Smooth muscle cell (in vitro differentiated cells): ENCODE results near the gene USP17L27. TPM values are rescaled to one million over a fixed set of nuclear protein-coding genes. Genes with fewer than 3 reads are reported as not detected.
"Not testable (repeated sequence)": the region's sequence is repeated elsewhere in the genome, so short reads cannot be mapped to it uniquely, and the experiment has no call there.

ENCODE experiments used
- DNase-seq: peaks from one replicate; lab custom pipeline; 2025; ENCODE audit not compliant: unreplicated experiment; lab: John Stamatoyannopoulos, UW
- H2AFZ ChIP-seq: fragments of 200-600 bp; sonication (generic); 2 replicates; pipeline ENCODE4 v1.6.0; 2016; ENCODE audit warnings: antibody characterized with exemption, low read depth, mild to moderate bottlenecking
- H3F3A ChIP-seq: fragments of 200-600 bp; sonication (generic); 2 replicates; pipeline ENCODE4 v1.6.0; 2017; ENCODE audit warnings: antibody characterized with exemption, low read depth
- H3K27ac ChIP-seq: fragments of 200-600 bp; sonication (generic); 2 replicates; pipeline ENCODE4 v1.5.1; 2016; ENCODE audit warnings: low read depth, mild to moderate bottlenecking
- H3K27me3 ChIP-seq: fragments of 200-600 bp; sonication (generic); 2 replicates; pipeline ENCODE4 v1.6.1; 2016; ENCODE audit warnings: low read depth, mild to moderate bottlenecking
- H3K36me3 ChIP-seq: fragments of 200-600 bp; sonication (generic); 2 replicates; pipeline ENCODE4 v1.5.1; 2016; ENCODE audit warnings: low read depth
- H3K4me1 ChIP-seq: fragments of 200-600 bp; sonication (generic); 2 replicates; pipeline ENCODE4 v1.5.1; 2016; ENCODE audit warnings: low read depth
- H3K4me2 ChIP-seq: fragments of 200-600 bp; sonication (generic); 2 replicates; pipeline ENCODE4 v1.6.0; 2016; ENCODE audit warnings: mild to moderate bottlenecking
- H3K4me3 ChIP-seq: fragments of 200-600 bp; sonication (generic); 2 replicates; pipeline ENCODE4 v1.5.1; 2016; ENCODE audit warnings: mild to moderate bottlenecking
- H3K79me2 ChIP-seq: fragments of 200-600 bp; sonication (generic); 2 replicates; pipeline ENCODE4 v1.6.0; 2016; ENCODE audit warnings: low read depth, mild to moderate bottlenecking
- H3K9ac ChIP-seq: fragments of 200-600 bp; sonication (generic); 2 replicates; pipeline ENCODE4 v1.6.0; 2016; ENCODE audit warnings: low read depth
- H3K9me3 ChIP-seq: fragments of 200-600 bp; sonication (generic); replicated peaks from 2 replicates; pipeline ENCODE4 v1.5.1; 2016; ENCODE audit warnings: low read depth
- H4K20me1 ChIP-seq: fragments of 200-600 bp; sonication (generic); 2 replicates; pipeline ENCODE4 v1.6.0; 2016; ENCODE audit warnings: low read depth
- WGBS: methylation state at CpG from one replicate; pipeline ENCODE4 v1.1.7; 2016; ENCODE audit warnings: low lambda C conversion rate; 5-methylcytosine and 5-hydroxymethylcytosine counted together
- polyA plus RNA-seq: library from polyadenylated mRNA; unstranded; fragments of >200 nt; fragmentation: Nextera tagmentation; extraction: Ambion mirVana; gene quantifications from 2 replicates; pipeline ENCODE4 v1.2.1, GENCODE V29; 2016
- total RNA-seq: library from RNA; depleted of rRNA; stranded (reverse); fragments of >200 nt; gene quantifications from 2 replicates; pipeline ENCODE4 v1.2.3, GENCODE V29; 2014

The USP17L27 gene
- total RNA-seq (not detected in 2 replicates), polyA plus RNA-seq (not detected in 2 replicates)

DNA sequence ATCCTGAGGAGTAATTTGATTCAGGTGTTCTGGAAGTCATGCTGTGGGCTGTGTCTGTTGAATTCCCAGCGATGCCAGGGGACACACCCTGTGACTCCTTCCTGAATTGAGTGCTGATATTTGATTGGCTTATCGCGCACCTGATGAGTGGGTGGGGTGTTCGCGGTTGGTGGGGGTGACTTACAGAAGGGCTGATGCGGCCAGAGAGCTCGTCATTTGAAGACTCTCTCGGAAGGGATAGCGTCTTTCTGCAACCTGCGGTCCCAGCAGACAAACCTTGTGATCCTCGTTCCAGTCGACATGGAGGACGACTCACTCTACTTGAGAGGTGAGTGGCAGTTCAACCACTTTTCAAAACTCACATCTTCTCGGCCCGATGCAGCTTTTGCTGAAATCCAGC, at the start of gene USP17L27:
Gene USP17L27 (plus strand): TSS at position 301 of the 400 bp plus-strand sequence. CDS start 0 bp downstream, at position 301.
- H3F3A ChIP-seq, H3K9ac ChIP-seq, H3K4me2 ChIP-seq, H3K27ac ChIP-seq, H2AFZ ChIP-seq, DNase-seq, H3K27me3 ChIP-seq, H4K20me1 ChIP-seq, H3K79me2 ChIP-seq, H3K36me3 ChIP-seq, H3K9me3 ChIP-seq, H3K4me1 ChIP-seq, H3K4me3 ChIP-seq: not testable (repeated sequence)
- WGBS: no CpG with 5 or more reads among the region's 15 CpGs

DNA sequence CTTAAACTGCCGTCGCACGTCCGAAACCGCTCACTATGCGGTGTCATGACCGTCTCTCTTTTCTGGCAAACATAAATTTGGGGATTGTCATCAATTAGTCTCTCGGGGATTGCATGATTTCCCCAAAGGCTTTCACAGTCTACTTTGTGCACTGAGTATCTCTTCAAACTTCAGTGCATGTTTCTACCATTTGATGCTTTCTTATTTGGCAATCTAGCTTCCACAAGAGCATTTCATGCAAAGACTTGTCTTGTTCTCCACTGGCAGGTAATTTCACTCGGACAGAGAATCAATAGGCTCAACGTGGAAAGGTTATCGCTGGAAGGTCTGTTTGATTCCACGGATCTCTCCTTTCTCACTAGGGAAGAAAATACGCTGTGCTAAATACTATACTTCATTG, 19.8 kb upstream of the USP17L27 start:
- H3K4me2 ChIP-seq, H2AFZ ChIP-seq, H3F3A ChIP-seq, H3K4me1 ChIP-seq, H3K36me3 ChIP-seq, H3K79me2 ChIP-seq, H3K9me3 ChIP-seq, DNase-seq, H3K27me3 ChIP-seq, H3K27ac ChIP-seq, H4K20me1 ChIP-seq, H3K9ac ChIP-seq, H3K4me3 ChIP-seq: not testable (repeated sequence)
- WGBS: 74% methylated on average over 5 of the region's 13 CpGs

GRCh38 chr4:9324865-9325264, 19.1 kb upstream of the USP17L27 start, which contains the start of gene USP17L24:
Gene USP17L24, plus strand, starts transcription at chr4:9325165. Its CDS starts 0 bp downstream, at chr4:9325165.
- not testable (repeated sequence) for DNase-seq, H3K79me2 ChIP-seq, H3K9me3 ChIP-seq, H3K27ac ChIP-seq, H3K4me2 ChIP-seq, H3K4me3 ChIP-seq, H2AFZ ChIP-seq, H3K27me3 ChIP-seq, H3K9ac ChIP-seq, H3K36me3 ChIP-seq, H4K20me1 ChIP-seq, H3F3A ChIP-seq, H3K4me1 ChIP-seq
- WGBS: no CpG with 5 or more reads among the region's 15 CpGs

DNA sequence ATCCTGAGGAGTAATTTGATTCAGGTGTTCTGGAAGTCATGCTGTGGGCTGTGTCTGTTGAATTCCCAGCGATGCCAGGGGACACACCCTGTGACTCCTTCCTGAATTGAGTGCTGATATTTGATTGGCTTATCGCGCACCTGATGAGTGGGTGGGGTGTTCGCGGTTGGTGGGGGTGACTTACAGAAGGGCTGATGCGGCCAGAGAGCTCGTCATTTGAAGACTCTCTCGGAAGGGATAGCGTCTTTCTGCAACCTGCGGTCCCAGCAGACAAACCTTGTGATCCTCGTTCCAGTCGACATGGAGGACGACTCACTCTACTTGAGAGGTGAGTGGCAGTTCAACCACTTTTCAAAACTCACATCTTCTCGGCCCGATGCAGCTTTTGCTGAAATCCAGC, 14.3 kb upstream of the USP17L27 start, which contains the start of gene USP17L25:
Gene USP17L25 (plus strand): TSS at position 301 of the 400 bp plus-strand sequence. CDS start 0 bp downstream, at position 301.
- not testable (repeated sequence) for H3K9ac ChIP-seq, H3K4me1 ChIP-seq, H3F3A ChIP-seq, DNase-seq, H3K4me3 ChIP-seq, H3K27ac ChIP-seq, H3K27me3 ChIP-seq, H3K36me3 ChIP-seq, H3K79me2 ChIP-seq, H3K9me3 ChIP-seq, H3K4me2 ChIP-seq, H2AFZ ChIP-seq, H4K20me1 ChIP-seq
- WGBS: no CpG with 5 or more reads among the region's 15 CpGs

DNA sequence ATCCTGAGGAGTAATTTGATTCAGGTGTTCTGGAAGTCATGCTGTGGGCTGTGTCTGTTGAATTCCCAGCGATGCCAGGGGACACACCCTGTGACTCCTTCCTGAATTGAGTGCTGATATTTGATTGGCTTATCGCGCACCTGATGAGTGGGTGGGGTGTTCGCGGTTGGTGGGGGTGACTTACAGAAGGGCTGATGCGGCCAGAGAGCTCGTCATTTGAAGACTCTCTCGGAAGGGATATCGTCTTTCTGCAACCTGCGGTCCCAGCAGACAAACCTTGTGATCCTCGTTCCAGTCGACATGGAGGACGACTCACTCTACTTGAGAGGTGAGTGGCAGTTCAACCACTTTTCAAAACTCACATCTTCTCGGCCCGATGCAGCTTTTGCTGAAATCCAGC, 9.6 kb upstream of the USP17L27 start, which contains the start of gene USP17L26:
Gene USP17L26 (plus strand): TSS at position 301 of the 400 bp plus-strand sequence. CDS start 0 bp downstream, at position 301.
- not testable (repeated sequence) for DNase-seq, H3K4me3 ChIP-seq, H3K4me1 ChIP-seq, H3K27ac ChIP-seq, H3K27me3 ChIP-seq, H3K4me2 ChIP-seq, H4K20me1 ChIP-seq, H2AFZ ChIP-seq, H3K9ac ChIP-seq, H3K36me3 ChIP-seq, H3K79me2 ChIP-seq, H3F3A ChIP-seq, H3K9me3 ChIP-seq
- WGBS: no CpG with 5 or more reads among the region's 15 CpGs

GRCh38 chr4:9339103-9339502, 4.8 kb upstream of the USP17L27 start, which contains the start of gene USP17L5:
Gene USP17L5, plus strand, starts transcription at chr4:9339403. Its CDS starts 0 bp downstream, at chr4:9339403.
- H3K4me2 ChIP-seq, H3K79me2 ChIP-seq, H3K9ac ChIP-seq, DNase-seq, H3K9me3 ChIP-seq, H3K36me3 ChIP-seq, H3F3A ChIP-seq, H3K27ac ChIP-seq, H3K4me3 ChIP-seq, H3K4me1 ChIP-seq, H2AFZ ChIP-seq, H3K27me3 ChIP-seq, H4K20me1 ChIP-seq: not testable (repeated sequence)
- WGBS: no CpG with 5 or more reads among the region's 15 CpGs

- H3F3A ChIP-seq, H3K9ac ChIP-seq, H3K79me2 ChIP-seq, H3K9me3 ChIP-seq, H3K27me3 ChIP-seq, DNase-seq, H3K36me3 ChIP-seq, H4K20me1 ChIP-seq, H3K27ac ChIP-seq, H3K4me3 ChIP-seq, H2AFZ ChIP-seq, H3K4me1 ChIP-seq, H3K4me2 ChIP-seq: not testable (repeated sequence)
- WGBS: no CpG with 5 or more reads among the region's 15 CpGs
These were observed 4.6 kb downstream of the USP17L27 start, which contains the start of gene USP17L28 for GRCh38 chr4:9348593-9348992. Gene USP17L28, plus strand, starts transcription at chr4:9348893. Its CDS starts 0 bp downstream, at chr4:9348893.

DNA sequence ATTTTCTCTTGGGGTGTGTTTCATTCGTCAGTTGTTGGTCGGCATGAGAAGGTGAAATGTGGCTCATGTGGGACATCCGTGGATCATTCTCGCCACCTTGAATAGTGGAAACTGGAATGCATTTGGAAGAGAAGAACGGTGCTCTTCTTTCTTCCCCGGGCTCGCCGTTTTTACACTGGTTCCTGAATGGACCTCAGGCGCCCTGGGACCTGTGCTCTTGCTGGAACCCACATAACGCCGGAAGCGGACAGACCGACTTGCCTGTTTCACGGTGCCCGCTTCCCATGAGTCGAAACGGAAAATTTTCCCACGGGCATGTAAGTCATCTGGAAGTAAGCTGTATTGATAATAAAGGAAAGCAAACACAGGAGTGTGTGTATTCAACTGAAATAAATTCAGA, 6.9 kb downstream of the USP17L27 start:
- H3K27me3 ChIP-seq, H3F3A ChIP-seq, H3K36me3 ChIP-seq, H3K4me3 ChIP-seq, H3K27ac ChIP-seq, H3K4me2 ChIP-seq, H2AFZ ChIP-seq, DNase-seq, H3K9ac ChIP-seq, H3K79me2 ChIP-seq, H3K4me1 ChIP-seq, H4K20me1 ChIP-seq, H3K9me3 ChIP-seq: not testable (repeated sequence)
- no CpG with 5 or more reads among the region's 18 CpGs for WGBS

DNA sequence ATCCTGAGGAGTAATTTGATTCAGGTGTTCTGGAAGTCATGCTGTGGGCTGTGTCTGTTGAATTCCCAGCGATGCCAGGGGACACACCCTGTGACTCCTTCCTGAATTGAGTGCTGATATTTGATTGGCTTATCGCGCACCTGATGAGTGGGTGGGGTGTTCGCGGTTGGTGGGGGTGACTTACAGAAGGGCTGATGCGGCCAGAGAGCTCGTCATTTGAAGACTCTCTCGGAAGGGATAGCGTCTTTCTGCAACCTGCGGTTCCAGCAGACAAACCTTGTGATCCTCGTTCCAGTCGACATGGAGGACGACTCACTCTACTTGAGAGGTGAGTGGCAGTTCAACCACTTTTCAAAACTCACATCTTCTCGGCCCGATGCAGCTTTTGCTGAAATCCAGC, 9.4 kb downstream of the USP17L27 start, which contains the start of gene USP17L29:
Gene USP17L29 (plus strand): TSS at position 301 of the 400 bp plus-strand sequence. CDS start 0 bp downstream, at position 301.
- not testable (repeated sequence) for H3K27me3 ChIP-seq, H3K27ac ChIP-seq, H3K36me3 ChIP-seq, H3K9ac ChIP-seq, H3K4me2 ChIP-seq, H3K9me3 ChIP-seq, H3F3A ChIP-seq, H3K79me2 ChIP-seq, H3K4me3 ChIP-seq, H4K20me1 ChIP-seq, H2AFZ ChIP-seq, DNase-seq, H3K4me1 ChIP-seq
- no CpG with 5 or more reads among the region's 15 CpGs for WGBS
